Rectal smooth muscle tissue (tissue), 1 donor: Measurements from ENCODE around the gene THADA.
A peak's percentile ranks its signal among the peaks of the same experiment; 100 is the strongest.

Experiments
- H3K27ac ChIP-seq: one replicate; pipeline ENCODE4 v1.7.0; 2013; ENCODE audit warnings: low read depth, low read length, inconsistent platforms
- H3K27me3 ChIP-seq: one replicate; pipeline ENCODE4 v1.7.0; 2013; ENCODE audit warnings: low read length; ENCODE audit not compliant: control insufficient read depth, insufficient read depth
- H3K36me3 ChIP-seq: one replicate; pipeline ENCODE4 v1.7.0; 2013; ENCODE audit warnings: low read length; ENCODE audit not compliant: control insufficient read depth, insufficient read depth
- H3K4me1 ChIP-seq: one replicate; pipeline ENCODE4 v1.7.0; 2013; ENCODE audit warnings: low read length; ENCODE audit not compliant: control insufficient read depth, insufficient read depth
- H3K4me3 ChIP-seq: one replicate; pipeline ENCODE4 v1.7.0; 2013; ENCODE audit warnings: low read length
- H3K9ac ChIP-seq: one replicate; pipeline ENCODE4 v1.7.0; 2013; ENCODE audit warnings: low read length

The THADA gene

GRCh38 chr2:43331422-43331821, 264.4 kb downstream of the THADA start:
- no peak overlapping the region for H3K4me3 ChIP-seq
- H3K27me3 ChIP-seq, result no peaks in the 10 kb centered on the region
- H3K27ac ChIP-seq, result peak overlapping the region; percentile 63
- no peak overlapping the region for H3K9ac ChIP-seq
- H3K4me1 ChIP-seq, result peaks cover 42% of the 10 kb centered on the region
- no peaks in the 10 kb centered on the region for H3K36me3 ChIP-seq

GRCh38 chr2:43329637-43330036, 266.2 kb downstream of the THADA start:
- H3K4me1 ChIP-seq, result peaks cover 48% of the 10 kb centered on the region
- peak overlapping the region; percentile 63 for H3K27ac ChIP-seq
- no peak overlapping the region for H3K4me3 ChIP-seq
- no peaks in the 10 kb centered on the region for H3K36me3 ChIP-seq
- H3K27me3 ChIP-seq, result no peaks in the 10 kb centered on the region
- no peak overlapping the region for H3K9ac ChIP-seq

GRCh38 chr2:43328832-43329231, 267.0 kb downstream of the THADA start:
- no peaks in the 10 kb centered on the region for H3K27me3 ChIP-seq
- H3K9ac ChIP-seq, result no peak overlapping the region
- peak overlapping the region; percentile 67 for H3K27ac ChIP-seq
- H3K36me3 ChIP-seq, result no peaks in the 10 kb centered on the region
- H3K4me3 ChIP-seq, result peak overlapping the region; percentile 2
- H3K4me1 ChIP-seq, result peaks cover 52% of the 10 kb centered on the region

GRCh38 chr2:43328133-43328532, 267.7 kb downstream of the THADA start:
- peak overlapping the region; percentile 2 for H3K4me3 ChIP-seq
- no peaks in the 10 kb centered on the region for H3K27me3 ChIP-seq
- peaks cover 46% of the 10 kb centered on the region for H3K4me1 ChIP-seq
- H3K27ac ChIP-seq, result peak overlapping the region; percentile 67
- no peak overlapping the region for H3K9ac ChIP-seq
- H3K36me3 ChIP-seq, result no peaks in the 10 kb centered on the region

- no peak overlapping the region for H3K9ac ChIP-seq
- H3K4me3 ChIP-seq, result no peak overlapping the region
- no peaks in the 10 kb centered on the region for H3K36me3 ChIP-seq
- H3K27me3 ChIP-seq, result no peaks in the 10 kb centered on the region
- H3K4me1 ChIP-seq, result peaks cover 36% of the 10 kb centered on the region
- H3K27ac ChIP-seq, result peak overlapping the region; percentile 67
Measured at GRCh38 chr2:43327119-43327518, 268.7 kb downstream of the THADA start.

GRCh38 chr2:43326101-43326825, 269.6 kb downstream of the THADA start:
- Histone ChIP-seq H3K4me3 (no peak overlapping the region), H3K4me1 (peaks cover 32% of the 10 kb centered on the region), H3K27ac (peak overlapping the region; percentile 85), H3K36me3 (no peaks in the 10 kb centered on the region), H3K9ac (no peak overlapping the region), H3K27me3 (no peaks in the 10 kb centered on the region)

- Histone ChIP-seq H3K27me3 (no peaks in the 10 kb centered on the region), H3K36me3 (no peaks in the 10 kb centered on the region), H3K9ac (no peak overlapping the region), H3K27ac (peak overlapping the region; percentile 85), H3K4me1 (peaks cover 30% of the 10 kb centered on the region), H3K4me3 (no peak overlapping the region)
Measured at GRCh38 chr2:43325107-43325811, 270.6 kb downstream of the THADA start.

- H3K4me3 ChIP-seq, result no peak overlapping the region
- H3K36me3 ChIP-seq, result no peaks in the 10 kb centered on the region
- H3K9ac ChIP-seq, result no peak overlapping the region
- peaks cover 26% of the 10 kb centered on the region for H3K4me1 ChIP-seq
- no peaks in the 10 kb centered on the region for H3K27me3 ChIP-seq
- peak overlapping the region; percentile 85 for H3K27ac ChIP-seq
Measured at GRCh38 chr2:43324259-43325106, 271.4 kb downstream of the THADA start.

GRCh38 chr2:43323857-43324256, 272.0 kb downstream of the THADA start:
- Histone ChIP-seq H3K27ac (peak overlapping the region; percentile 85), H3K27me3 (no peaks in the 10 kb centered on the region), H3K9ac (no peak overlapping the region), H3K36me3 (no peaks in the 10 kb centered on the region), H3K4me3 (no peak overlapping the region), H3K4me1 (peaks cover 23% of the 10 kb centered on the region)

GRCh38 chr2:43321446-43321845, 274.4 kb downstream of the THADA start:
- H3K27me3 ChIP-seq, result no peaks in the 10 kb centered on the region

GRCh38 chr2:43319541-43319940, 276.3 kb downstream of the THADA start:
- Histone ChIP-seq H3K27ac (no peak overlapping the region), H3K4me3 (no peak overlapping the region), H3K27me3 (no peaks in the 10 kb centered on the region), H3K9ac (no peak overlapping the region), H3K4me1 (peaks cover 8% of the 10 kb centered on the region), H3K36me3 (no peaks in the 10 kb centered on the region)

More at GRCh38 chr2:43321446-43321845, 274.4 kb downstream of the THADA start:
- H3K9ac ChIP-seq, result no peak overlapping the region
- no peak overlapping the region for H3K4me3 ChIP-seq
- peaks cover 15% of the 10 kb centered on the region for H3K4me1 ChIP-seq
- no peaks in the 10 kb centered on the region for H3K36me3 ChIP-seq
- H3K27ac ChIP-seq, result no peak overlapping the region

GRCh38 chr2:43318791-43319190, 277.0 kb downstream of the THADA start:
- Histone ChIP-seq H3K27ac (no peak overlapping the region), H3K9ac (no peak overlapping the region), H3K4me3 (no peak overlapping the region), H3K36me3 (no peaks in the 10 kb centered on the region), H3K4me1 (peaks cover 2% of the 10 kb centered on the region), H3K27me3 (no peaks in the 10 kb centered on the region)
